Heart right ventricle (tissue), 16 donors: Measurements from ENCODE around the gene AFF1. TPM values are rescaled to one million over a fixed set of nuclear protein-coding genes. Genes with fewer than 3 reads are reported as not detected.
A peak's percentile ranks its signal among the peaks of the same experiment; 100 is the strongest.

Experiments used
- ATAC-seq, 8 donors: fragments of 200-7000 bp; cut with Tn5 transposase; one replicate each; pipeline ENCODE4 v1.9.1; 2020; ENCODE audit warnings: mild to moderate bottlenecking in 8 of 8, moderate library complexity in 8 of 8, moderate number of reproducible peaks in 1 of 8
- DNase-seq, 2 donors: peaks; one replicate each; pipeline ENCODE4 v3.0.0-alpha.2; 2020
- H3K27ac ChIP-seq, 10 donors: fragments of 200-600 bp; sonication (generic) in 2 of 10; one replicate each; pipeline versions ENCODE4 v1.5.0 to v1.8.0; 2020 to 2022; ENCODE audit warnings: mild to moderate bottlenecking in 3 of 10
- H3K27me3 ChIP-seq, 7 donors: fragments of 200-600 bp; one replicate each; pipeline ENCODE4 v1.8.0; 2021 to 2022; ENCODE audit warnings: mild to moderate bottlenecking in 2 of 7
- H3K36me3 ChIP-seq, 9 donors: fragments of 200-600 bp; sonication (generic) in 1 of 9; one replicate each; pipeline versions ENCODE4 v1.5.0 to v1.8.0; 2020 to 2022; ENCODE audit warnings: mild to moderate bottlenecking in 2 of 9
- H3K4me1 ChIP-seq, 9 donors: fragments of 200-600 bp; sonication (generic) in 1 of 9; one replicate each; pipeline versions ENCODE4 v1.5.0 to v1.8.0; 2020 to 2022; ENCODE audit warnings: mild to moderate bottlenecking in 4 of 9
- H3K4me3 ChIP-seq, 10 donors: fragments of 200-600 bp; sonication (generic) in 2 of 10; one replicate each; pipeline versions ENCODE4 v1.5.0 to v1.8.0; 2020 to 2022; ENCODE audit warnings: mild to moderate bottlenecking in 7 of 10, moderate library complexity in 2 of 10
- H3K9me3 ChIP-seq, 11 donors: fragments of 200-600 bp in 10 of 11; sonication (generic) in 2 of 11; one replicate each; pipeline versions ENCODE4 v1.5.0 to v1.8.0; 2013 to 2022; ENCODE audit warnings: mild to moderate bottlenecking in 2 of 11, control low read depth in 1 of 11, moderate library complexity in 1 of 11
- CTCF ChIP-seq, 9 donors: fragments of 200-600 bp; sonication (generic) in 2 of 9; IDR thresholded peaks; one replicate each; pipeline versions ENCODE4 v1.5.0 to v1.8.0; 2021 to 2022; ENCODE audit warnings: antibody characterized with exemption in 9 of 9, mild to moderate bottlenecking in 5 of 9, moderate library complexity in 1 of 9
- WGBS, 2 donors: extraction: QIAGEN DNeasy Blood & Tissue Kit; methylation state at CpG; one replicate each; pipeline ENCODE4 v1.1.7; 2013; ENCODE audit warnings: inconsistent platforms in 1 of 2; 5-methylcytosine and 5-hydroxymethylcytosine counted together
- intact Hi-C, 10 donors: fragments of 100-400 bp; cut with DNase I; formaldehyde crosslinking; loops; one replicate each; pipeline versions ENCODE4 v1.11.1 to v1.14.2; 2022
- polyA plus RNA-seq, 2 donors: library from polyadenylated mRNA; stranded (reverse); fragments of 200-250 nt; gene quantifications; one replicate each; pipeline ENCODE4 v1.2.3, GENCODE V29; 2013
- total RNA-seq, 10 donors: library from RNA; stranded (reverse); fragmentation: NEBNext Ultra II Directional in 3 of 10; extraction: Animal tissue kit (Norgen Biotek cat#: 25700) in 3 of 10; gene quantifications; one replicate each; pipeline versions ENCODE4 v1.2.1 to v1.2.4, GENCODE V29; 2021 to 2023
- donor health status: Arrhythmogenic right ventricular cardiomyopathy.
- donor health status: ischemic (EF 13 %, LVEDD 7.1; RV severe dilation, severe dysfunction).
- donor health status: healthy with polysubstance abuse.
- donor health status: DM: no; HTN: yes; CAD: no.
- donor health status: DM: no; HTN: no; CAD: no.
- donor health status: ischemic (EF 25% LVEDD 6.9; RV normal size, moderate dysfunction).
- donor health status: ischemic (EF 25% LVEDD 5.7; RV mildly dilated, moderate dysfunction).
- donor health status: healthy.
- donor health status: DM: yes; HTN: yes; CAD: no.
- donor health status: Ischemic cardiomyopathy.
- donor health status: ischemic (EF 35%, LVEDD 5.7; RV mildly dilated, moderate dysfunction).
- donor health status: nonischemic (EF 11% LVEDD 7.7; RV severe dilation, severe dysfunction).
- donor health status: DM: yes; HTN: yes; CAD: no.
- donor health status: PGD.
- donor health status: ischemic (EF 29% LVEDD 5.4; RV normal size, mild dysfunction).
- donor health status: nonischemic (EF 23%, LVEDD 6.1; RV moderate dilation, normal function).

AFF1 gene
- total and polyA plus RNA-seq, 12 donors, result 44.4 to 90.2 (median 74.5) TPM

GRCh38 chr4:86947501-86948120 is 12.8 kb downstream of the AFF1 start:
- DNase-seq (no peak), ATAC-seq (peak in 1 of 8 donors; percentile 37)
- H3K4me3 ChIP-seq, result no peak overlapping the region
- no peaks in the 10 kb centered on the region for H3K27me3 ChIP-seq
- no peak for TF ChIP-seq CTCF (IDR thresholded peaks at IDR 0.05)
- WGBS, 2 donors, result 22 to 25% methylated on average over 1 of the region's 1 CpG
- intact Hi-C loops, result loop anchor here in 2 of 10 donors (5.0 to 10.0 kb wide), 2 partner anchors 47 to 55 kb away; no protein-coding TSS in a partner anchor
- H3K36me3 ChIP-seq, result peaks cover 0 to 18% (median 0%) of the 10 kb centered on the region in 9 donors
- H3K4me1 ChIP-seq, result peaks cover 2 to 49% (median 27%) of the 10 kb centered on the region in 9 donors
- peak overlapping the region in 3 of 10 donors; percentile 16 to 42 (median 18) for H3K27ac ChIP-seq
- no peaks in the 10 kb centered on the region for H3K9me3 ChIP-seq

DNA sequence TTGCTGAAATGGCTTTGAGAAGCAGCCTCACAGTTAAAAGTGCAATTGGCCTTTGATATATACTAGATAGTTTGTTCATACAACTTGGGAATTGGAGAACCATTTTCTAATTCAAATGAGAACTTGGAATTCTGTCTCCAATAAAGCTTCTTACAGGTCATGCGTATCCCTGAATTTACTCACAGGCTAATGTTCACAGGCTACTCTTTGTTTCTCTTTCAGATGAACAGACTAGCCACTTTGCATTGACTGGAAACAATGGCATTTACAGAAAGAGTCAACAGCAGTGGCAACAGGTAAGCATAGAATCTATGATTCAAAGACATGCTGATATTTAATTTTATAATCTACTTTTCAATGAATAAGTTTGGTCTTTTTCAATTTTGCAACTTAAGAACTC is 13.5 kb downstream of the AFF1 start:
- DNase-seq (no peak), ATAC-seq (no peak)
- Histone ChIP-seq H3K36me3 (peaks cover 0 to 21% (median 0%) of the 10 kb centered on the region in 9 donors), H3K4me1 (peaks cover 4 to 43% (median 27%) of the 10 kb centered on the region in 9 donors), H3K27ac (peak overlapping the region in 2 of 10 donors; percentile 16 to 42), H3K9me3 (no peaks in the 10 kb centered on the region), H3K27me3 (no peaks in the 10 kb centered on the region), H3K4me3 (no peak overlapping the region)
- no peak for TF ChIP-seq CTCF (IDR thresholded peaks at IDR 0.05)
- intact Hi-C loops, result loop anchor here in 2 of 10 donors (5.0 to 10.0 kb wide), 2 partner anchors 47 to 54 kb away; no protein-coding TSS in a partner anchor
- WGBS, 2 donors, result 86 to 89% methylated on average over 1 of the region's 1 CpG

DNA sequence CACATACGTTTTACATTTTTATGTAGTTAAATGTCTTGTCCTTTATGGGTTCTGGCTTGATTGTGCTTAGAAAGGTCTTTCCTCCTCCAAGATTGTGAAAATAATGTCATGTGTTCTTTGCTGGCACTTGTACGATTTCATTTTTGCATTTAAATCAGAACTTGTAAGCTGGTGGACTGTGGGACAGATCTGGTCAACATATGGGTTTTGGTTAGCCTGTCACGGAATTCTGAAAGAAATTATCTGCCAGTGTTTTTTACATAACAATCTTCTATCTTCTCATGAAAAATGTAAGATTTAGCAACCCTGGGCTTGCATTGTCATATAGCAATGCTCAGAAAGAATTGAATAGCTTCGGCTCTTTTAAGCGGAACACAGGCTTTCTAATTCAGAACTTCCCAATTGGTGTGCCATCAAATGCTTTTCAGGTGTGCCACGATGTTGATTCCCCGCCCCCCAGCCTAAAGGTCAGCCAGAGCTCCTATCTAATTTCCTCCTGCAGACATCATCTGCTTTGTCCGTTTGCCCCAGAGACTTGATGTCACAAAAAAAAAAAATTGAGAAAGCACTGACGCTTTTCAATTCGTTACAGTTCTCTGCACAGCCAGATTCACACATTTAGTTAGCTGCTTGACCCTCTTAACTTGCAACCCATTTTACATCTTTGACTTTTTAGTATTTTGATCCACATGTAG is 16.2 kb downstream of the AFF1 start:
- no peaks in the 10 kb centered on the region for H3K9me3 ChIP-seq
- intact Hi-C loops, result loop anchor here in 1 of 10 donors (5.0 kb wide), 1 partner anchor 51 kb away; no protein-coding TSS in a partner anchor
- 57 to 70% methylated on average over 10 of the region's 10 CpGs for WGBS, 2 donors
- no peak overlapping the region for H3K27ac ChIP-seq
- no peak for TF ChIP-seq CTCF (IDR thresholded peaks at IDR 0.05)
- H3K36me3 ChIP-seq, result peaks cover 0 to 41% (median 0%) of the 10 kb centered on the region in 9 donors
- ATAC-seq (peak in 1 of 8 donors; percentile 12), DNase-seq (no peak)
- no peaks in the 10 kb centered on the region for H3K27me3 ChIP-seq
- peaks cover 3 to 27% (median 20%) of the 10 kb centered on the region in 9 donors for H3K4me1 ChIP-seq
- H3K4me3 ChIP-seq, result no peak overlapping the region

- Histone ChIP-seq H3K36me3 (peaks cover 0 to 27% (median 0%) of the 10 kb centered on the region in 9 donors), H3K4me3 (no peak overlapping the region), H3K4me1 (peaks cover 6 to 47% (median 17%) of the 10 kb centered on the region in 9 donors), H3K27me3 (no peaks in the 10 kb centered on the region), H3K9me3 (no peaks in the 10 kb centered on the region), H3K27ac (no peak overlapping the region)
- intact Hi-C loops, result no loop called here
- TF ChIP-seq CTCF (IDR thresholded peaks at IDR 0.05), result no peak
- no peak for ATAC-seq
- DNase-seq, result no peak
Measured at GRCh38 chr4:86955888-86956451, 21.2 kb downstream of the AFF1 start.
